ENCODE measurements around the gene ASB6.

Gene ASB6

GRCh38 chr9:129610213-129610472 is 31.8 kb downstream of the ASB6 start:
- H3K4me3 ChIP-seq (ENCODE audit: low read length): peak overlapping the region; percentile 45
- no peak for DNase-seq (ENCODE audit: low read depth)
- TF ChIP-seq CTCF (IDR thresholded peaks at IDR 0.05; ENCODE audit: insufficient read depth, low read depth, low read length, missing control alignments): no peak

- DNase-seq (ENCODE audit: low read depth): no peak
- no peak for TF ChIP-seq CTCF (IDR thresholded peaks at IDR 0.05; ENCODE audit: insufficient read depth, low read depth, low read length, missing control alignments)
- no peak overlapping the region for H3K4me3 ChIP-seq (ENCODE audit: low read length)
Measured at GRCh38 chr9:129609486-129610212, 32.3 kb downstream of the ASB6 start.

- H3K4me3 ChIP-seq (ENCODE audit: low read length): no peak overlapping the region
- no peak for DNase-seq (ENCODE audit: low read depth)
- no peak for TF ChIP-seq CTCF (IDR thresholded peaks at IDR 0.05; ENCODE audit: insufficient read depth, low read depth, low read length, missing control alignments)
Measured at GRCh38 chr9:129608561-129609481, 33.1 kb downstream of the ASB6 start.

GRCh38 chr9:129607027-129607387 is 34.9 kb downstream of the ASB6 start:
- no peak for DNase-seq (ENCODE audit: low read depth)

GRCh38 chr9:129606161-129607026 is 35.6 kb downstream of the ASB6 start:
- H3K4me3 ChIP-seq (ENCODE audit: low read length): no peak overlapping the region
- no peak for DNase-seq (ENCODE audit: low read depth)
- TF ChIP-seq CTCF (IDR thresholded peaks at IDR 0.05; ENCODE audit: insufficient read depth, low read depth, low read length, missing control alignments): no peak

More at GRCh38 chr9:129607027-129607387, 34.9 kb downstream of the ASB6 start:
- TF ChIP-seq CTCF (IDR thresholded peaks at IDR 0.05; ENCODE audit: insufficient read depth, low read depth, low read length, missing control alignments): no peak
- no peak overlapping the region for H3K4me3 ChIP-seq (ENCODE audit: low read length)

- DNase-seq (ENCODE audit: low read depth): no peak
- no peak overlapping the region for H3K4me3 ChIP-seq (ENCODE audit: low read length)
- no peak for TF ChIP-seq CTCF (IDR thresholded peaks at IDR 0.05; ENCODE audit: insufficient read depth, low read depth, low read length, missing control alignments)
Measured at GRCh38 chr9:129604766-129605163, 37.2 kb downstream of the ASB6 start.

Data from epithelial cell of esophagus (primary cell).